H9 (cell line): ENCODE data around the gene TBC1D20. TPM values are rescaled to one million over a fixed set of nuclear protein-coding genes. Genes with fewer than 3 reads are reported as not detected.

Experiments used
- DNase-seq: peaks from one replicate; pipeline ENCODE4 v3.0.0-alpha.2; 2017
- H2AFZ ChIP-seq: one replicate; pipeline ENCODE4 v1.6.1; 2013; ENCODE audit warnings: mild to moderate bottlenecking, low read length, control low read depth, moderate library complexity
- H2AK5ac ChIP-seq: 2 replicates; pipeline ENCODE4 v1.6.1; 2013; ENCODE audit warnings: low read length, control low read depth, mixed read lengths; ENCODE audit not compliant: insufficient read length
- H2BK120ac ChIP-seq: one replicate; pipeline ENCODE4 v1.6.1; 2013; ENCODE audit warnings: low read depth, mild to moderate bottlenecking, low read length, control low read depth, inconsistent platforms; ENCODE audit not compliant: poor library complexity, severe bottlenecking
- H2BK12ac ChIP-seq: 2 replicates; pipeline ENCODE4 v1.6.1; 2013; ENCODE audit warnings: low read length, control low read depth, mixed read lengths, low read depth; ENCODE audit not compliant: insufficient read length
- H2BK15ac ChIP-seq: 2 replicates; pipeline ENCODE4 v1.6.1; 2013; ENCODE audit warnings: low read depth, low read length, control low read depth
- H2BK20ac ChIP-seq: one replicate; pipeline ENCODE4 v1.6.1; 2013; ENCODE audit warnings: low read depth, mild to moderate bottlenecking, low read length, control low read depth, inconsistent platforms; ENCODE audit not compliant: poor library complexity, severe bottlenecking
- H2BK5ac ChIP-seq: 2 replicates; pipeline ENCODE4 v1.6.1; 2013; ENCODE audit warnings: low read length, control low read depth, mixed read lengths; ENCODE audit not compliant: insufficient read length
- H3K14ac ChIP-seq: 2 replicates; pipeline ENCODE4 v1.6.1; 2013; ENCODE audit warnings: low read length, control low read depth; ENCODE audit not compliant: insufficient read depth
- H3K18ac ChIP-seq: 2 replicates; pipeline ENCODE4 v1.6.1; 2013; ENCODE audit warnings: low read depth, mild to moderate bottlenecking, mixed read lengths, low read length, control low read depth; ENCODE audit not compliant: insufficient read length
- H3K23ac ChIP-seq: 2 replicates; pipeline ENCODE4 v1.6.1; 2013; ENCODE audit warnings: low read length, control low read depth, mixed read lengths, low read depth; ENCODE audit not compliant: insufficient read length
- H3K23me2 ChIP-seq: 2 replicates; pipeline ENCODE4 v1.6.1; 2013; ENCODE audit warnings: low read depth, mild to moderate bottlenecking, mixed read lengths, low read length, control low read depth; ENCODE audit not compliant: insufficient read length, poor library complexity, severe bottlenecking
- H3K27ac ChIP-seq: 2 replicates; pipeline ENCODE4 v1.5.1; 2013; ENCODE audit warnings: low read length, control low read depth, mixed read lengths, low read depth; ENCODE audit not compliant: insufficient read length
- H3K27me3 ChIP-seq: 2 replicates; pipeline ENCODE4 v1.6.1; 2013; ENCODE audit warnings: low read length, control low read depth, inconsistent platforms; ENCODE audit not compliant: insufficient read depth
- H3K4ac ChIP-seq: 2 replicates; pipeline ENCODE4 v1.6.1; 2013; ENCODE audit warnings: low read depth, mild to moderate bottlenecking, control low read depth, inconsistent platforms, low read length, moderate library complexity
- H3K4me1 ChIP-seq: 2 replicates; pipeline ENCODE4 v1.6.1; 2013; ENCODE audit warnings: low read length, control low read depth, inconsistent platforms; ENCODE audit not compliant: insufficient read depth
- H3K4me2 ChIP-seq: 2 replicates; pipeline ENCODE4 v1.6.1; 2013; ENCODE audit warnings: low read length, control low read depth, mixed read lengths; ENCODE audit not compliant: insufficient read length, insufficient read depth
- H3K56ac ChIP-seq: 2 replicates; pipeline ENCODE4 v1.6.1; 2013; ENCODE audit warnings: low read depth, mild to moderate bottlenecking, mixed read lengths, low read length, control low read depth; ENCODE audit not compliant: insufficient read length
- H3K79me1 ChIP-seq: 2 replicates; pipeline ENCODE4 v1.6.1; 2013; ENCODE audit warnings: low read depth, mild to moderate bottlenecking, moderate library complexity, low read length, control low read depth, inconsistent platforms; ENCODE audit not compliant: insufficient read depth, poor library complexity, severe bottlenecking
- H3K79me2 ChIP-seq: 2 replicates; pipeline ENCODE4 v1.6.1; 2013; ENCODE audit warnings: low read length, control low read depth, inconsistent platforms; ENCODE audit not compliant: insufficient read depth
- H3K9ac ChIP-seq: 2 replicates; pipeline ENCODE4 v1.6.1; 2013; ENCODE audit warnings: low read length, control low read depth, mixed read lengths; ENCODE audit not compliant: insufficient read length; ENCODE audit errors: extremely low read depth
- H3K9me3 ChIP-seq: one replicate; pipeline ENCODE4 v1.6.1; 2013; ENCODE audit warnings: low read depth, low read length, inconsistent platforms; ENCODE audit not compliant: control insufficient read depth
- H3T11ph ChIP-seq: one replicate; pipeline ENCODE4 v1.6.1; 2013; ENCODE audit warnings: mild to moderate bottlenecking, low read length, control low read depth, inconsistent platforms
- H4K20me1 ChIP-seq: one replicate; pipeline ENCODE4 v1.6.1; 2013; ENCODE audit not compliant: control insufficient read depth, insufficient read length, insufficient read depth
- H4K5ac ChIP-seq: 2 replicates; pipeline ENCODE4 v1.6.1; 2013; ENCODE audit warnings: low read depth, mild to moderate bottlenecking, mixed read lengths, low read length, control low read depth; ENCODE audit not compliant: insufficient read length
- H4K8ac ChIP-seq: replicated peaks from 2 replicates; pipeline ENCODE4 v1.6.1; 2013; ENCODE audit warnings: low read length, control low read depth, mixed read lengths, low read depth; ENCODE audit not compliant: insufficient read length
- H4K91ac ChIP-seq: 2 replicates; pipeline ENCODE4 v1.6.1; 2013; ENCODE audit warnings: low read depth, mild to moderate bottlenecking, moderate library complexity, mixed read lengths, low read length, control low read depth; ENCODE audit not compliant: insufficient read length
- H3K27ac Mint-ChIP-seq, 3 experiments: 2 replicates in 2 of 3; 3 replicates in 1 of 3; pipeline ENCODE4 v1.8.0; 2020 to 2021; ENCODE audit warnings: mixed read lengths in 3 of 3, mild to moderate bottlenecking in 1 of 3, moderate library complexity in 1 of 3
- H3K27me3 Mint-ChIP-seq: 2 replicates; pipeline ENCODE4 v1.8.0; 2021; ENCODE audit warnings: low read depth, mild to moderate bottlenecking, moderate library complexity, mixed read lengths
- H3K36me3 Mint-ChIP-seq, 3 experiments: 2 replicates in 2 of 3; 3 replicates in 1 of 3; pipeline ENCODE4 v1.8.0; 2020 to 2021; ENCODE audit warnings: low read depth in 3 of 3, mixed read lengths in 3 of 3; ENCODE audit not compliant: insufficient read depth in 1 of 3
- H3K4me1 Mint-ChIP-seq, 2 experiments: 2 replicates each; pipeline ENCODE4 v1.8.0; 2020; ENCODE audit warnings: mixed read lengths in 2 of 2
- H3K4me3 Mint-ChIP-seq, 2 experiments: 2 replicates in 1 of 2; 3 replicates in 1 of 2; pipeline ENCODE4 v1.8.0; 2020 to 2021; ENCODE audit warnings: mild to moderate bottlenecking in 2 of 2, mixed read lengths in 2 of 2, moderate library complexity in 1 of 2
- H3K9me3 Mint-ChIP-seq, 2 experiments: 2 replicates in 1 of 2; 3 replicates in 1 of 2; pipeline ENCODE4 v1.8.0; 2020; ENCODE audit warnings: mild to moderate bottlenecking in 2 of 2, mixed read lengths in 2 of 2, moderate library complexity in 1 of 2
- WGBS: extraction: QIAGEN DNeasy Blood & Tissue Kit; methylation state at CpG from one replicate; pipeline ENCODE4 v1.1.7; 2013; ENCODE audit warnings: missing lambda C conversion rate, low lambda C conversion rate, mixed read lengths; ENCODE audit not compliant: insufficient read length; ENCODE audit errors: extremely low coverage; 5-methylcytosine and 5-hydroxymethylcytosine counted together
- total RNA-seq: library from RNA; stranded (reverse); gene quantifications from 2 replicates; pipeline ENCODE4 v1.2.1, GENCODE V29; 2021
- TF ChIP-seq, protein P1 (sequence below): fragments of 200-600 bp; sonication (generic); conservative IDR thresholded peaks from 3 replicates; pipeline ENCODE4 v1.8.0; 2021; ENCODE audit warnings: antibody characterized with exemption, mild to moderate bottlenecking

Gene TBC1D20
- total RNA-seq, 1 experiment from 2014 or later, result 17.9 TPM

DNA sequence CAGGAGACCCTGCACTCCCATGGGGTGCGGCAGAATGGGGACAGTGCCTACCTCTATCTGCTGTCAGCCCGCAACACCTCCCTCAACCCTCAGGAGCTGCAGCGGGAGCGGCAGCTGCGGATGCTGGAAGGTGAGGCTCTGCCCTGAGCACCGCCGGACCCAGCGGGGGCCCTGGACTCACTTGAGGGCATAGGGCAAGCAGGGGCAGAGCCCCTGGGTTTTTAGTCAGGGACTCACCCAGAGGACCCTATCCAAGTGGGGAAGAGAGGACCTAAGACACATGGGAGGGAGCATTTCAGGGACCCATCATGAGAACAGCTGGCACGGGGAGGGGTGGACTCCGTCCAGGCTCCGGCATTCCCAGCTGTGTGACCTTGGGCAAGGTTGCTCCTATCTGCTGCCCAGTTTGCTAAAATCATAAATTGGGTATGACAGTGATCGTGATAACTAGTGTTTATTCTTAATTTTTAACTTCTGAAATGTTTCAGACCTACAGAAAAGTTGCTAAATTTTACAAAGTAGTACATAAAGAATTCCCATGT, 44.5 kb downstream of the TBC1D20 start:
- Histone ChIP-seq H4K8ac (no peak overlapping the region), H4K91ac (no peak overlapping the region), H3K27ac (no peak overlapping the region), H3K79me1 (peaks cover 2% of the 10 kb centered on the region), H2BK5ac (no peak overlapping the region), H2BK15ac (no peak overlapping the region), H2AFZ (no peak overlapping the region), H3K56ac (no peak overlapping the region), H3K9ac (no peak overlapping the region), H3K4ac (no peak overlapping the region), H3K4me1 (no peaks in the 10 kb centered on the region), H2BK20ac (no peak overlapping the region), H3K79me2 (no peaks in the 10 kb centered on the region), H3K18ac (no peak overlapping the region), H3K4me2 (no peak overlapping the region), H3K23me2 (no peaks in the 10 kb centered on the region), H4K20me1 (no peaks in the 10 kb centered on the region), H2BK12ac (no peak overlapping the region), H3K27me3 (no peaks in the 10 kb centered on the region), H3K23ac (no peak overlapping the region), H2BK120ac (no peak overlapping the region), H3K9me3 (no peaks in the 10 kb centered on the region), H3T11ph (no peak overlapping the region), H4K5ac (no peak overlapping the region), H3K14ac (no peak overlapping the region), H2AK5ac (no peak overlapping the region)
- no peaks in the 10 kb centered on the region for H3K4me1 Mint-ChIP-seq
- no peak for DNase-seq
- WGBS, result no CpG with 5 or more reads among the region's 12 CpGs
- no peak overlapping the region; a peak in 1 of 7 replicates for H3K27ac Mint-ChIP-seq
- H3K9me3 Mint-ChIP-seq, result peaks cover 0 to 7% of the 10 kb centered on the region in 2 experiments; a peak in 3 of 5 replicates
- no peak overlapping the region for H3K4me3 Mint-ChIP-seq
- peaks cover 33 to 62% (median 44%) of the 10 kb centered on the region in 3 experiments for H3K36me3 Mint-ChIP-seq
- TF ChIP-seq, protein P1, sequence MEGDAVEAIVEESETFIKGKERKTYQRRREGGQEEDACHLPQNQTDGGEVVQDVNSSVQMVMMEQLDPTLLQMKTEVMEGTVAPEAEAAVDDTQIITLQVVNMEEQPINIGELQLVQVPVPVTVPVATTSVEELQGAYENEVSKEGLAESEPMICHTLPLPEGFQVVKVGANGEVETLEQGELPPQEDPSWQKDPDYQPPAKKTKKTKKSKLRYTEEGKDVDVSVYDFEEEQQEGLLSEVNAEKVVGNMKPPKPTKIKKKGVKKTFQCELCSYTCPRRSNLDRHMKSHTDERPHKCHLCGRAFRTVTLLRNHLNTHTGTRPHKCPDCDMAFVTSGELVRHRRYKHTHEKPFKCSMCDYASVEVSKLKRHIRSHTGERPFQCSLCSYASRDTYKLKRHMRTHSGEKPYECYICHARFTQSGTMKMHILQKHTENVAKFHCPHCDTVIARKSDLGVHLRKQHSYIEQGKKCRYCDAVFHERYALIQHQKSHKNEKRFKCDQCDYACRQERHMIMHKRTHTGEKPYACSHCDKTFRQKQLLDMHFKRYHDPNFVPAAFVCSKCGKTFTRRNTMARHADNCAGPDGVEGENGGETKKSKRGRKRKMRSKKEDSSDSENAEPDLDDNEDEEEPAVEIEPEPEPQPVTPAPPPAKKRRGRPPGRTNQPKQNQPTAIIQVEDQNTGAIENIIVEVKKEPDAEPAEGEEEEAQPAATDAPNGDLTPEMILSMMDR, result no peak
- peaks cover 2% of the 10 kb centered on the region; the same call in 1 of the 2 replicates for H3K27me3 Mint-ChIP-seq
